GM21576 (cell line): ENCODE measurements around the gene SLC10A7.

Experiments used
- ATAC-seq: cut with Tn5 transposase; IDR thresholded peaks from one replicate; pipeline ENCODE4 v1.9.1; 2021; ENCODE audit warnings: mild to moderate bottlenecking, moderate library complexity; ENCODE audit not compliant: unreplicated experiment

Gene SLC10A7

GRCh38 chr4:146495269-146495668, 26.5 kb downstream of the SLC10A7 start:
- no peak for ATAC-seq

GRCh38 chr4:146494143-146494542, 27.6 kb downstream of the SLC10A7 start:
- no peak for ATAC-seq

GRCh38 chr4:146490106-146490505, 31.6 kb downstream of the SLC10A7 start:
- no peak for ATAC-seq

GRCh38 chr4:146488495-146489174, 33.1 kb downstream of the SLC10A7 start:
- ATAC-seq = no peak

- peak; percentile 85 for ATAC-seq
Observed at GRCh38 chr4:146486565-146486964, 35.2 kb downstream of the SLC10A7 start.

GRCh38 chr4:146485968-146486367, 35.8 kb downstream of the SLC10A7 start:
- ATAC-seq = no peak

- no peak for ATAC-seq
Observed at GRCh38 chr4:146482788-146483187, 39.0 kb downstream of the SLC10A7 start.

- ATAC-seq = no peak
Observed at GRCh38 chr4:146481246-146481645, 40.5 kb downstream of the SLC10A7 start.

GRCh38 chr4:146478009-146478408, 43.7 kb downstream of the SLC10A7 start:
- no peak for ATAC-seq

- no peak for ATAC-seq
Observed at GRCh38 chr4:146477054-146477453, 44.7 kb downstream of the SLC10A7 start.

- no peak for ATAC-seq
Observed at GRCh38 chr4:146472404-146472803, 49.3 kb downstream of the SLC10A7 start.

- ATAC-seq = no peak
Observed at GRCh38 chr4:146470604-146471003, 51.1 kb downstream of the SLC10A7 start.

- no peak for ATAC-seq
Observed at GRCh38 chr4:146469022-146469421, 52.7 kb downstream of the SLC10A7 start.

GRCh38 chr4:146465628-146466027, 56.1 kb downstream of the SLC10A7 start:
- no peak for ATAC-seq

- no peak for ATAC-seq
Observed at GRCh38 chr4:146462251-146462650, 59.5 kb downstream of the SLC10A7 start.

GRCh38 chr4:146458594-146458993, 63.1 kb downstream of the SLC10A7 start:
- peak; percentile 78 for ATAC-seq

- ATAC-seq = no peak
Observed at GRCh38 chr4:146456681-146457080, 65.1 kb downstream of the SLC10A7 start.

GRCh38 chr4:146453181-146453807, 68.4 kb downstream of the SLC10A7 start:
- ATAC-seq = no peak

- peak; percentile 80 for ATAC-seq
Observed at GRCh38 chr4:146450524-146450923, 71.2 kb downstream of the SLC10A7 start.

GRCh38 chr4:146446555-146446954, 75.2 kb downstream of the SLC10A7 start:
- no peak for ATAC-seq

- no peak for ATAC-seq
Observed at GRCh38 chr4:146445198-146446150, 76.3 kb downstream of the SLC10A7 start.

GRCh38 chr4:146443525-146443924, 78.2 kb downstream of the SLC10A7 start:
- ATAC-seq = no peak
